A673 (cell line): Measurements from ENCODE around the gene TNFSF13.

ENCODE experiments used
- CTCF ChIP-seq: fragments of 300-800, 200-600 bp; sonication (generic); conservative IDR thresholded peaks from 2 replicates; pipeline ENCODE4 v1.5.1; 2017; ENCODE audit warnings: low read depth, mild to moderate bottlenecking, antibody characterized with exemption, low read length, moderate library complexity, mixed read lengths
- EZH2 ChIP-seq: fragments of 200-600 bp; sonication (generic); IDR thresholded peaks from 2 replicates; pipeline ENCODE4 v1.6.1; 2017; ENCODE audit warnings: borderline replicate concordance, low read depth, mild to moderate bottlenecking, mixed read lengths, antibody characterized with exemption, low read length; ENCODE audit not compliant: poor library complexity, severe bottlenecking

GRCh38 chr17:7544911-7545310, 13.6 kb upstream of the TNFSF13 start:
- TF ChIP-seq CTCF (no peak), EZH2 (no peak)
